Measurements from ENCODE around the gene PIGH. TPM values are rescaled to one million over a fixed set of nuclear protein-coding genes. Genes with fewer than 3 reads are reported as not detected.

PIGH gene
- polyA plus RNA-seq, 2 of the 4 experiments (the other 2 are of a cell fraction): 21.1 to 37.2 TPM

GRCh38 chr14:67584978-67585377 is 15.1 kb downstream of the PIGH start:
- no peaks in the 10 kb centered on the region for H3K4me1 ChIP-seq
- no peaks in the 10 kb centered on the region for H3K9me3 ChIP-seq
- DNase-seq (ENCODE audit: low read depth in 1 of 2, low spot score in 1 of 2) (no peak), ATAC-seq (no peak), FAIRE-seq (no peak)
- TF ChIP-seq POLR2A (IDR thresholded peaks at IDR 0.05; ENCODE audit: low read length) (no peak), ESRRA (IDR thresholded peaks at IDR 0.05; ENCODE audit: borderline replicate concordance, low read length) (no peak), HDAC2 (IDR thresholded peaks at IDR 0.05) (no peak), HEYL (CRISPR knock-in tag; IDR thresholded peaks at IDR 0.05) (no peak), HOXB5 (CRISPR knock-in tag; IDR thresholded peaks at IDR 0.05) (no peak), RARB (CRISPR knock-in tag; IDR thresholded peaks at IDR 0.05) (no peak), HOXA7 (CRISPR knock-in tag; IDR thresholded peaks at IDR 0.05) (no peak), CBX8 (IDR thresholded peaks at IDR 0.05) (no peak), MAFK (IDR thresholded peaks at IDR 0.05; ENCODE audit: partially characterized antibody) (no peak), SMC3 (IDR thresholded peaks at IDR 0.05) (no peak), FOSL2 (IDR thresholded peaks at IDR 0.05) (no peak), FOSL2 (CRISPR knock-in tag; IDR thresholded peaks at IDR 0.05) (no peak), USF2 (IDR thresholded peaks at IDR 0.05) (no peak), ZNF302 (CRISPR knock-in tag; IDR thresholded peaks at IDR 0.05) (no peak), CTCF (IDR thresholded peaks at IDR 0.05) (no peak), BHLHE40 (IDR thresholded peaks at IDR 0.05; ENCODE audit: low read depth, low read length) (no peak), HES2 (IDR thresholded peaks at IDR 0.05) (no peak), GATA3 (IDR thresholded peaks at IDR 0.05; ENCODE audit: borderline replicate concordance) (no peak)
- 87% methylated on average over 3 of the region's 3 CpGs for WGBS (ENCODE audit: missing lambda C conversion rate)
- CTCF ChIA-PET: interaction anchor here (0.9 to 31.9 kb wide), 37 partner anchors 8 to 225 kb away, joined by 3 to 517 read pairs (median 6); partner anchors contain the start of genes ARG2, ATP6V1D, PIGH and PLEKHH1
- POLR2A ChIA-PET: no interaction called here
- H3K27ac ChIP-seq: no peak overlapping the region
- no peak overlapping the region for H3K4me3 ChIP-seq
- no peak overlapping the region for H3K4me2 ChIP-seq

GRCh38 chr14:67583711-67584644 is 16.1 kb downstream of the PIGH start:
- Histone ChIP-seq H3K4me3 (no peak overlapping the region), H3K4me2 (no peak overlapping the region), H3K27ac (no peak overlapping the region), H3K9me3 (no peaks in the 10 kb centered on the region), H3K4me1 (no peaks in the 10 kb centered on the region)
- ATAC-seq: peak; percentile 93 to 96
- CTCF ChIA-PET: interaction anchor here (0.6 to 31.9 kb wide), 55 partner anchors 8 to 350 kb away, joined by 3 to 517 read pairs (median 5); partner anchors contain the start of genes ARG2, ATP6V1D, PIGH and PLEKHH1
- 62% methylated on average over 6 of the region's 6 CpGs for WGBS (ENCODE audit: missing lambda C conversion rate)
- peak; percentile 56 to 81 for DNase-seq (ENCODE audit: low read depth in 1 of 2, low spot score in 1 of 2)
- no peak for FAIRE-seq
- TF ChIP-seq CEBPB (IDR thresholded peaks at IDR 0.05): no peak
- no peak for TF ChIP-seq RARB (CRISPR knock-in tag; IDR thresholded peaks at IDR 0.05)
- TF ChIP-seq RAD21 (conservative IDR thresholded peaks at IDR 0.05 in 1 of 2, IDR thresholded peaks at IDR 0.05 in 1 of 2): peak; percentile 80 to 88
- peak; percentile 85 for TF ChIP-seq SMC3 (IDR thresholded peaks at IDR 0.05)
- peak; percentile 80 for TF ChIP-seq CTCF (IDR thresholded peaks at IDR 0.05)
- POLR2A ChIA-PET: interaction anchor here (1.0 to 1.8 kb wide), 2 partner anchors 111 to 121 kb away, joined by 5 read pairs; partner anchors contain the start of gene RDH11
